Activated T-cell treated with anti-CD3 and anti-CD28 coated beads, Interleukin-2, amount 50 U/mL, for 1 hour (primary cell): ENCODE results near the gene SNX19.

Experiments
- DNase-seq: peaks from one replicate; pipeline ENCODE4 v3.0.0-alpha.2; 2020

The SNX19 gene

GRCh38 chr11:130906616-130907015, 9.7 kb downstream of the SNX19 start:
- no peak for DNase-seq

GRCh38 chr11:130905512-130905911, 10.8 kb downstream of the SNX19 start:
- no peak for DNase-seq

DNA sequence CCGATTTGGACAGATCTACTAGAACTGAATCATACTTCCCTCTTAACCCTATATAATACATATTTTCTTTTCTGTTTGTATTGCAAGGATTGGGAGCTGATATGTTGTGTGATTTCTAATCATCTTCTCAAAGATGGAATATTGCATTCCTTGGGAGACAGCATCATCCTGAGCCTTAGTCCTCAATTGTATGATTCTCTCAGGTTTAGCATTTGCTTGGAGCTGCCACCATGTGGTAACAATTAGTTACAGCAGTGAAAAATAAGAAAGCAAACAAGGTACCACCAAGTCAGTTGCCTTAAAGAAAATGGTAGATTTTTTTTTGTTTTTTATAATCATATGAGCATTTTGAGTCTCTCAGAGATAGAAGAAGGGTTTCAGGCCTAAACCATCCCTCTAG, 11.9 kb downstream of the SNX19 start:
- DNase-seq: no peak

GRCh38 chr11:130902380-130902779, 13.9 kb downstream of the SNX19 start:
- no peak for DNase-seq

GRCh38 chr11:130899106-130899505, 17.2 kb downstream of the SNX19 start:
- DNase-seq: no peak

DNA sequence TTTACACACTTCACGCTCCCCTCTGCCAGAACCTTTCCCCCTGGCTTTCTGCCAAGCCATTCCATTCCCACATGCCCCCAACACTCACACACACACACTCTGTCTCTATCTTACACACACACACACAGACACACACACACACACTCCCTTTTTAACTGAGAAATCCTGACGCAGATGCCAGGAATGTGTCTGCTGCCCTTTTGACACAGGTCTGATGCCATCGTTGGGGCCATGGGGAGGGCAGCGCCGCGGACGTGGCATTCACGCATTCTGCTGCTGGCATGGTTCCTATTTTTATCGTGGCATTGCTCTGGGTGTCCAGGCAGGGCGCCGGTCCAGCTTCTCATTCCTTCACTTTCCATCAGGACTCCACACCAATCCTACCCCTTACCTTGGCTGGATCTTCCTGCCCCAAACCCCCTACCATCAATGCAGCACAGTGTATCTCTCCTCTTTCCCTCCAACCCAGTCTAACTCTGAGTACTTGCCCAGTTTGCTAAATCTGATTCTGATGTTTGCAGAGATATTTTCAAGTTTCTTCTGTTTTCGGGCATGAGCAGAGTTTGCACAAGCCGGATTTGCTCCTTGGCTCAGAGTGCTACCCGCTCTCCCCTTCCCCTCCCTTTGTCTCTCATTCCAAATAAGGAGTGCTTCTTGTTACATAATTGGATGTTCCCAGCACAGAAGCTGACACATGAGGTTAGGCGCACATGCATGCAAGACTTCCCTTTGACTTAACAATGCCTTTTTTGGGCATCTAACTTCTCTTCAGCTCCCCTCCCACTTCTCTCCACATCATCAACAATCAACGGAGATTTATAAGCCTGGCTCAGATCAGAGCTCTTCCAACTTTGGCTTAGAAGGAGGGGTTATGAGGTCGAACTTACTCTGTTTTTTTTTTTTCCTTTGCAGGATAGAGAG, 18.8 kb downstream of the SNX19 start:
- DNase-seq: no peak

DNA sequence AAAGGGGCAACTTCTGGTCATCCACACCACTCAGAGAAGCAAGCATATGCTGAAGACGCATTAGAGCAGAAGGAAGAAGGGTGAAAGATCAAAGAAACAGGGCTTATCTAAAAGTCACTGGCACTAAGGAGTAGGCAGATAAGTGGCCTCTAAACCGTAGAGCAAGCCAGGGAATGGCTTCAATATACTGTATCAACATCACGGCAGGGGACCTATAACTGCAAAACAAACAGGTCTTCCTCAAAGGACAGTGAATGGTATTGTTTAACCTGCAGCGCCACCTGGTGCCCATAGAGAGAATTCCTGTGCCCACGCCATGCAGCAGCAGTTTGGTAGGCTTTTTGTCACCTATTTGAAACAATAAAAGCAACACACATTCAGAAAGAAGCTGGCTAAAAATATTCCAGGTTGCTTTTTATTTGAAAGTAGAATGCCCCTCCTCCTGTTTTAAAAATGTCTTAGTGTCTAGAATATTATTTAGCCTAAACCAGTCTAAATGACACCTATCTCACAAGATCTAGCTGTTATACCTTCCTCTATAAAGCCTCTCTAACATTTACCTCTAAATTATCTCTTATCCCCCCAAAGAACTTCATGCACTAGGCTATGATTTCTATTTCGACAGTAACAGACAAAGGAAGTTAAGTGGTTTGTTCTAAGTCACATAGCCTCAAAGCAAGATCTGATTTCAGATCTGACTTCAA, 21.8 kb downstream of the SNX19 start:
- peak; percentile 56 for DNase-seq

DNA sequence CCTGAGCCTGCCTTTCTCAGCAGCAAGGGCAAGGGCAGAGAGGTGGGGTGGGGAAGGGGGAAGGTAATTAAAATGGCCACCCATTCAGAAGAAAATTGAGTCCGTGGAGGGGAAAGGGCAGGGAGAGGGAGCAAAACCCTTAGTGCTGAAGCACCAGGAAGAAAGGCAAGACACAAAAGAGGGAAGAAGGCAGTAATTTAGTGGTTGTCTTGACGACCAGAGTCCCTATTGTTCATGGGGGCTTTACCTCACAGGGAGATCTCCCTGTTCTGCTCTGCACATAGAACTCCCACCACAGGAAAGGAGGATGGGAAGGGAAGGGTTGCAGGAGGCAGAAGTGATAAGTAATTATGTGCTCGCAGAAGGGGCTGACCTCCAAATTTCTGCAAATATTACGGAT, 23.4 kb downstream of the SNX19 start:
- no peak for DNase-seq

DNA sequence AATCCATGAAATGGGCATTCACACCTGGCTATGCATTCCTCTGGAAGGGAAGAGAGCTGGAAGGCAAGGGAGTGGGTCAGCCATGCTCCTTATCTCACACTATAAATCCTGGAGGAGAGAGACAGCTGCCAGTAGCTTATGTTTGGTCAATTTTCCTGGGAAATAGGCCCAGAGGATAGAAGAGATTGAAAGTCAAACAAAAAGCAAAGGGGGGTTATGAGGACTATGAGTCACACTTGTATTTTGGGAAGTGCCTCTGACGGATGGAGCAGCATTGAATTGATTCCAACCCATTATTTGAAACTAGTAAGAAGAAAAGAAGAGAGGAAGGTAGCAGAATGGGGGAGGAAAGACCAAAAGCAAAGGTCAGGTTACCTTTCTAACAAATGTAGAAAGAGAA, 25.0 kb downstream of the SNX19 start:
- no peak for DNase-seq

GRCh38 chr11:130890039-130890745, 26.1 kb downstream of the SNX19 start:
- DNase-seq: no peak

DNA sequence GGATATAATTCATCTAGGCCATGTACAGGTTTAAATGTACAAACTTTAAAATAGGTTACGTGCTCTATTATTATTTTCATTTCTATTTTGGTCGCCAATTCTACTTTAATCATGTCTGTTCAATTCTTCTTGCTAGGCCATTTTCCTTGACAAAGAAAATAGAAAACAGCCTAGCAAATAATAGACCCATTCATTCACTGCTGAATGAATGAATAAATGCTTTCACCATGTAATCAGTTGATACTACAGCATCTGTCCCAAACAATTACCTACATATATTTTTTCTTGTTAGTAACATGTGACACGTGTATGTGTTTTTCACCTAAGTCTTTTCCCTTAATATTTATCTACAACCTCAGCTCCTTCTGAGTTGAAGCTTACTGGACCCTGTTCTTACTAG, 27.5 kb downstream of the SNX19 start:
- DNase-seq: no peak

DNA sequence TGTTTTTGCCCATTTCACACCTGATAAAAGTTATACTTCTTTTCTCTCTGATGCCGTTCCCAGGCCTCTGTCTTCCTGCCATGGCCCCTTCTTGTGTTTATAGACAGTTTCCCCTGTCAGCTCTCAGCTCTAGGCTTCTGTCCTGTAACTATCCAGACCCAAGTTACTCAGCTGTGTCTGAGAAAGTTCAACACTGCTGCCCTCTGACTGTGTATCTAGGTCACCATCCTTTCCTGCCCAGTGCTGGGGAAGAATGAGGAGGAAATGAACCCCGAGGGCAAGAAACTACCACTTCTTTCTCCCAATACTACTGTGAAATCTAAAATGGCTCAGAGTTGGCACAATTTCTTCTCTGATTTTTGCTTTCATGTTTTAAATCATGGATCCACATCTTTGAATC, 29.6 kb downstream of the SNX19 start:
- no peak for DNase-seq

- no peak for DNase-seq
Measured at GRCh38 chr11:130882138-130882551, 34.1 kb downstream of the SNX19 start.

- DNase-seq: no peak
Measured at GRCh38 chr11:130881475-130882137, 34.7 kb downstream of the SNX19 start.

DNA sequence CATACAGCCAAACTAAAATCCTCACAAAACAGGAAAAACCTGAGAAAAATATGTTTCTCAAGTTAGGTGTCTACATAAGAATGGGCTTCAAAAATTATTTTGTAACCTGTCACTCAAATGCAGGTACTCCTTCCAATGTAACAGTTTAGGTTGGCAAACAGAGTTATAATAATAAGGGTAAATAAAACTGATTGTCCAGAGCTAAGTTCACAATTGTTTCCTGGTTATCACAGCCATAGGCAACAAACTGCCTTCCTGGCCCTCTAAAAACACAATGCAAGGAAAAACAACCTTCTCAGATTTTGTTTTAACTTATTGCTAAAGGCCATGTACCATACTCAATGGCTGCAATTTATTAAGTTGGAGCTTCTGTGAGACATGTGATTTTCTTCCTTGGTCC, 36.4 kb downstream of the SNX19 start:
- DNase-seq: no peak

DNA sequence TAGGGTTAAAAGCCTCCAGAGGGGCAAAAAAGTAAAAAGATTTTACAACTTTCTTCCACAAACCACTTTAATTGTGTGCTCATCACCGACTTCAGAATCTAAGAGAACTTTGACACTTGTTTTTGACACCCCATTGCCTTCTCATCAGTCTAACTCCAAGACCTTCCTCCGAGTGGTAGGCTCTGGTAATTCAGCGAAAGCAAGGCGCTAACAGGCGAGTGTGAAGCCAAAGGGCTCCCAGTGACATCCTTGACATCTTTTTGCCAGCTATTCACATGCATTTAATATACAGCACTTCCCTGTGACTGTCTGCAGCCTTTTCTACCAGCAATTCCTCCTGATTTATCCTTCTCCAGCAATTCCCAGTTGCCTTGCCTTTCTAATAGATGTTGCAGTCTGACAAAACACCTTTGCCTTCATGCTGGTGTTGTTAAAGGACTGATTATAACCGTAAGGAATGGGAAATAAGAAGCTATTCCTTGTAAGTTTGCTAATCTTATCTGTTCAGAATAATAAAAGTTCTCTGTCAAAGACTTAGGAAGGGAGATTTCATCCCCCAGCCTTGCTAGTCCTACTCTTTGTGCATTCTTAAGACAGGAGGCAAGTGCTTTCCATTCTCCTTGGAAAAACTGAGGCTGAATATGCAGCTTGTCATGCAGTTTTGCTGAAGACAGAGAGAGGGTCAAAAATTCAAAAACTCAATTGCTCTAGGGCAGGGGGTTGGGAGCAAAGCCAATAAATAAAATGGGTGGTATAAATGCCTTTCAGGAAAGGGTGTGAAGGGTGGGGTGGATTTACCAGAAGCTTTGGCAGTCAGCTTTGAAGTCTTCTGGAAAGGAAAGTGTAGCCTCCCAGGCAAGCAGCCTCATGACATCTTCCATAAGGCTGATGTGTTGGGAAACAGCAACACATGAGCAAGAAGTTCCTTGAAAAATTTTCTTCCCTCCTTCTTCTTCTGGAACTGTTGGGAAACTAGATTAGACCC, 39.1 kb downstream of the SNX19 start:
- DNase-seq: no peak

DNA sequence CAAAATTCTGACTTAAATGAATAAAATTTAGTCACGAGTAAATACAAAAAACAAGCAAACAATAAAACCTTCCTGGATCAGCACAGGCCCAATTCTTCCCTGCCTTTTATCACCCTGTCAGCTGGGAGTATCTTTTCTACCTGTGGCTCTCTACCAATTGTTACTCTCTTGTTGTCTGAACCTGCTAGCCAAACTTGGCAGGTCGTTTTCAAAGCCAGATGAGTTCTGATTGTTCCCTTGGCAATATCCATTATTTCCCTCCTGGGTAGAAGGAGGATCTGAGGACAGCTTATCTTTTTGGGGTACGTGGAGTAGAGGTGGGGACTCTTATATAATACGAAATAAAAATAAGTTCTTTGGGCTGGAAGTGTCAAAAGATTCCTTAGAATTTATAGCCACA, 40.2 kb downstream of the SNX19 start:
- DNase-seq: no peak

DNA sequence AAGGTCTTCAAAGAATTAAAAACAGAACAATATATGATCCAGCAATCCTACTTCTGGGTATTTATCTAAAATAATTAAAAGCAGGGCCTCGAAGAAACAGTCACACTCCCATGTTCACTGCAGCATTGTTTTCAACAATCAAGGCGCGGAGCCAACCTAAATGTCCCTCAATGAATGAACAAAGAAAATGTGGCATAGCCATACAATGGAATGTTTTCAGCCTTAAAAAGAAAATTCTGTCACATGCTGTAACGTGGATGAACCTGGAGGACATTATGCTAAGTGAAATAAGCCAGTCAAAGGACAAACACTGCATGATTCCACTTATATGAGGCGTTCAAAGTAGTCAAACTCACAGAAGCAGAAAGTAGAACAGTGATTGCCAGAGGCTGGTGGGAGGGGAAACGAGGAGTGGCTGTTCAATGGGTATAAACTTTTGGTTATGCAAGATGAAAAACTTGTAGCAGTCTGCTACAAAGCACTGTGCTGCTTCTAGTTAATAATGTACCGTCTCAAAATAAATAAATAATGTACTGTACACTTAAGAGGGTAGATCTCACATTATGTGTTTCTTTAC, 41.2 kb downstream of the SNX19 start:
- no peak for DNase-seq

DNA sequence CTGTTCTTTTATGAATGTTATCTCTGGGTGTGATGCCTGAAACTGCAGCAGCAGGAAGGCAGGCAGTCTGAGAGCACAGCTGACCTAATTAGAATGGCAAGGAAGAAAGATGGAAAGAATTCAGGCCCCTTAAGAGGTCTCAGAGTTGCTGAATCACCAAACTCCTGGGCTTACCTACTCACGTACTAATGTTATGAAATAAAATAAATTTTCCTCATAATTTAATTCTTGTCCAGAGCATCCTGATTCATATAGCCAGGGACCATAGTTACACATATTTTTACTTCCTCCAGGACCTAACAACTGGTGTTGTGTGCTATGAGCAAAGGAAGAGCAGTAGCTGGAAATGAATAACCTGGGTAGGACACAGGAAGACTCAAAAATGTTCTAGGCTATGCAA, 41.9 kb downstream of the SNX19 start:
- no peak for DNase-seq

DNA sequence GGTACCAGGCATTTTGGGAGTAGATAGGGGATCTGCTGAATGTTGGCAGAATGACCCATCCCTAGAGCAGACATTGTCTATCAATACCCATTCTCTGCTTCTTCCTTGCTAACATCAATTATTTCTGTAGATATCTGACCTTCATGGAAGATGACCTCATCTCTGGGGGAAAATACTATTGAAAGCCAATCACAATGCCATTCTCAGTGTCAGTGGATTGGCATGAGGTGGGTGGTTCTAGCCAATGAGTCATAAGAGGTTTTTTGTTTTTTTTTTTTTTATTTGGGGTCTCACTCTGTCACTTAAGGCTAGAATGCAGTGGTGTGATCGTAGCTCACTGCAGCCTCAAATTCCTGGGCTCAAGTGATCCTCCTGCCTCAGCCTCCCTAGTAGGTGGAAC, 42.5 kb downstream of the SNX19 start:
- no peak for DNase-seq

DNA sequence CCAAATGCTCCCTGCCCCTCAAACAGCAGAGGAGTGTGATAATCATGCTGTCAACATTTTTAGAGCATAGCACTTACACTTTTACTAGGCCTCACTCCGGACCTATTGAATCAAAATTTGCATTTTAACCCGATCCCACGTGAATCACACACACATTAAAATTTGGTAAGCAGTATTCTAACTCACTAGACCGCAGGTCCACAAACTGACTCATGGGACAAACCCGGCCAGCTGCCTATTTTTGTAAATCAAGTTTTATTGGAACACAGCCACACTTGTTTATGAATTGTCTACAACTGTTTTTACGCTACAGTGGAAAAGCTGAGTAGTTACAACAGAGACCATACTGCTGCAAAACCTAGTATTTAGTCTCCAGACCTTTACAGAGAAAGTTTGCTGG, 43.3 kb downstream of the SNX19 start:
- no peak for DNase-seq

DNA sequence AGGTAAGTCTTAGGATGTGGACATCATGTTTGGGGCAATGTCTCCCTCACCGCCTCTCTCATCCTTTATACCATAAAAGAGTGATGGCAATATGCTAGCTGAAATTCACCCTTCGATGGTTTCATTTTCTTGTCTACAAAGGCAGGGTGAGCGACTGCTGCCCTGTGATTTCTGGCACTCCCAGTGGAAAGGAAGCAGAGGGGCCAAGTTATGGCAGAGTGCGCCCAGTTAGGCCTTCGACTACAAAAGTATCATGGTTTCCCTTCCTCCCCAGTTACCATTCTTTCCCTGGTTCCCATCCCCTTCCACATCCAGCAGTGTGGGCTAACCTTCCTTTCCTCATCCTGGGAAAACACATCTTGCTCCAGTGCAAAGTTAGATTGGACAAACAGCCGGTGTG, 43.8 kb downstream of the SNX19 start:
- no peak for DNase-seq
